Measurements from ENCODE around the gene TMEM100. TPM values are rescaled to one million over a fixed set of nuclear protein-coding genes. Genes with fewer than 3 reads are reported as not detected.
"Not testable (repeated sequence)": the region's sequence is repeated elsewhere in the genome, so short reads cannot be mapped to it uniquely, and the experiment has no call there.

The TMEM100 gene
- total RNA-seq, 1 donor from 2014 or later = 0.54 TPM

GRCh38 chr17:55680686-55681341, 41.9 kb downstream of the TMEM100 start:
- H3K9me3 Mint-ChIP-seq = peaks cover 12% of the 10 kb centered on the region
- H3K4me3 Mint-ChIP-seq = no peak overlapping the region
- no peaks in the 10 kb centered on the region for H3K4me1 Mint-ChIP-seq
- H3K36me3 Mint-ChIP-seq (ENCODE audit: low read depth) = no peaks in the 10 kb centered on the region
- DNase-seq (ENCODE audit: low read depth, low spot score) = no peak
- H3K27ac Mint-ChIP-seq (ENCODE audit: unreplicated experiment) = no peak overlapping the region
- no peak for TF ChIP-seq CTCF (conservative IDR thresholded peaks at IDR 0.05)
- H3K27me3 Mint-ChIP-seq (ENCODE audit: low read depth) = no peaks in the 10 kb centered on the region

- no peak overlapping the region for H3K4me3 Mint-ChIP-seq
- peaks cover 4% of the 10 kb centered on the region for H3K9me3 Mint-ChIP-seq
- no peak for TF ChIP-seq CTCF (conservative IDR thresholded peaks at IDR 0.05)
- H3K27ac Mint-ChIP-seq (ENCODE audit: unreplicated experiment) = no peak overlapping the region
- peaks cover 11% of the 10 kb centered on the region for H3K4me1 Mint-ChIP-seq
- H3K36me3 Mint-ChIP-seq (ENCODE audit: low read depth) = no peaks in the 10 kb centered on the region
- no peak for DNase-seq (ENCODE audit: low read depth, low spot score)
- no peaks in the 10 kb centered on the region for H3K27me3 Mint-ChIP-seq (ENCODE audit: low read depth)
Measured at GRCh38 chr17:55677446-55677845, 45.2 kb downstream of the TMEM100 start.

- Mint-ChIP-seq H3K27ac (ENCODE audit: unreplicated experiment) (no peak overlapping the region), H3K27me3 (ENCODE audit: low read depth) (no peaks in the 10 kb centered on the region), H3K36me3 (ENCODE audit: low read depth) (no peaks in the 10 kb centered on the region), H3K4me3 (no peak overlapping the region), H3K9me3 (peaks cover 7% of the 10 kb centered on the region), H3K4me1 (peaks cover 11% of the 10 kb centered on the region)
- TF ChIP-seq CTCF (conservative IDR thresholded peaks at IDR 0.05) = no peak
- no peak for DNase-seq (ENCODE audit: low read depth, low spot score)
Measured at GRCh38 chr17:55676274-55676673, 46.4 kb downstream of the TMEM100 start.

- H3K27ac Mint-ChIP-seq (ENCODE audit: unreplicated experiment) = no peak overlapping the region
- H3K4me1 Mint-ChIP-seq = peaks cover 22% of the 10 kb centered on the region
- H3K36me3 Mint-ChIP-seq (ENCODE audit: low read depth) = no peaks in the 10 kb centered on the region
- no peak overlapping the region for H3K4me3 Mint-ChIP-seq
- peaks cover 7% of the 10 kb centered on the region for H3K9me3 Mint-ChIP-seq
- DNase-seq (ENCODE audit: low read depth, low spot score) = no peak
- no peaks in the 10 kb centered on the region for H3K27me3 Mint-ChIP-seq (ENCODE audit: low read depth)
- no peak for TF ChIP-seq CTCF (conservative IDR thresholded peaks at IDR 0.05)
Measured at GRCh38 chr17:55673743-55674506, 48.7 kb downstream of the TMEM100 start.

- Mint-ChIP-seq H3K9me3 (peaks cover 7% of the 10 kb centered on the region), H3K4me1 (peaks cover 33% of the 10 kb centered on the region), H3K4me3 (no peak overlapping the region), H3K27ac (ENCODE audit: unreplicated experiment) (no peak overlapping the region), H3K36me3 (ENCODE audit: low read depth) (no peaks in the 10 kb centered on the region), H3K27me3 (ENCODE audit: low read depth) (no peaks in the 10 kb centered on the region)
- no peak for DNase-seq (ENCODE audit: low read depth, low spot score)
- TF ChIP-seq CTCF (conservative IDR thresholded peaks at IDR 0.05) = no peak
Measured at GRCh38 chr17:55672585-55673501, 49.8 kb downstream of the TMEM100 start.

GRCh38 chr17:55672010-55672409, 50.7 kb downstream of the TMEM100 start:
- H3K4me3 Mint-ChIP-seq; H3K36me3 Mint-ChIP-seq (ENCODE audit: low read depth): not testable (repeated sequence)

More at GRCh38 chr17:55672010-55672409, 50.7 kb downstream of the TMEM100 start:
- H3K27ac Mint-ChIP-seq (ENCODE audit: unreplicated experiment); H3K27me3 Mint-ChIP-seq (ENCODE audit: low read depth); H3K9me3 Mint-ChIP-seq; DNase-seq (ENCODE audit: low read depth, low spot score): not testable (repeated sequence)
- peaks cover 36% of the 10 kb centered on the region for H3K4me1 Mint-ChIP-seq

Data from neural crest cell (in vitro differentiated cells).